Breast epithelium (tissue), 4 donors: ENCODE measurements around the gene EEF1G. TPM values are rescaled to one million over a fixed set of nuclear protein-coding genes. Genes with fewer than 3 reads are reported as not detected.
"Not testable (repeated sequence)": the region's sequence is repeated elsewhere in the genome, so short reads cannot be mapped to it uniquely, and the experiment has no call there.

ENCODE experiments used
- DNase-seq, 2 donors: peaks; one replicate each; pipeline ENCODE4 v3.0.0-alpha.2; 2019; ENCODE audit warnings: low spot score in 2 of 2
- H3K27ac ChIP-seq, 2 donors: fragments of 200-600 bp; sonication (generic) in 1 of 2; one replicate each; pipeline ENCODE4 v1.5.1; 2016 to 2019; ENCODE audit warnings: mild to moderate bottlenecking in 1 of 2
- H3K27me3 ChIP-seq, 2 donors: fragments of 200-600 bp; sonication (generic) in 1 of 2; one replicate each; pipeline versions ENCODE4 v1.5.1 to v1.6.0; 2017 to 2019; ENCODE audit warnings: control low read depth in 1 of 2, mild to moderate bottlenecking in 1 of 2
- H3K36me3 ChIP-seq: fragments of 200-600 bp; one replicate; pipeline ENCODE4 v1.5.1; 2019
- H3K4me1 ChIP-seq, 2 donors: fragments of 200-600 bp; sonication (generic); one replicate each; pipeline ENCODE4 v1.5.1; 2016 to 2019; ENCODE audit warnings: control low read depth in 1 of 2
- H3K4me3 ChIP-seq, 3 donors: fragments of 200-600 bp; sonication (generic); 1 replicate in 2 of 3; 2 replicates in 1 of 3; pipeline ENCODE4 v1.5.1; 2016 to 2019; ENCODE audit warnings: mild to moderate bottlenecking in 3 of 3, moderate library complexity in 2 of 3
- H3K9me3 ChIP-seq, 2 donors: fragments of 200-600 bp; sonication (generic) in 1 of 2; one replicate each; pipeline ENCODE4 v1.5.1; 2016 to 2019; ENCODE audit warnings: control low read depth in 1 of 2
- POLR2A ChIP-seq: fragments of 450-650 bp; IDR thresholded peaks from one replicate; pipeline ENCODE4 v1.6.1; 2016; ENCODE audit warnings: antibody characterized with exemption, mild to moderate bottlenecking, moderate library complexity
- POLR2AphosphoS5 ChIP-seq, 3 donors: sonication (generic); formaldehyde crosslinking; IDR thresholded peaks; one replicate each; pipeline ENCODE4 v1.6.1; 2017; ENCODE audit warnings: antibody characterized with exemption in 3 of 3
- intact Hi-C: fragments of 100-400 bp; cut with DNase I; formaldehyde crosslinking; loops from one replicate; pipeline ENCODE4 v1.15.1; 2023; ENCODE audit warnings: low total_unique reads
- total RNA-seq, 3 donors: library from RNA; depleted of rRNA; stranded (reverse); fragments of >200 nt; gene quantifications; one replicate each; pipeline ENCODE4 v1.1.0, GENCODE V29; 2016
- TF ChIP-seq, protein P1 (sequence below), 3 donors: fragments of 450-650 bp; IDR thresholded peaks; one replicate each; pipeline ENCODE4 v1.5.1; 2016 to 2017; ENCODE audit warnings: antibody characterized with exemption in 3 of 3, mild to moderate bottlenecking in 3 of 3, moderate library complexity in 3 of 3

EEF1G gene
- total RNA-seq, 3 donors from 2014 or later = 1,312 to 1,961 (median 1,794) TPM

DNA sequence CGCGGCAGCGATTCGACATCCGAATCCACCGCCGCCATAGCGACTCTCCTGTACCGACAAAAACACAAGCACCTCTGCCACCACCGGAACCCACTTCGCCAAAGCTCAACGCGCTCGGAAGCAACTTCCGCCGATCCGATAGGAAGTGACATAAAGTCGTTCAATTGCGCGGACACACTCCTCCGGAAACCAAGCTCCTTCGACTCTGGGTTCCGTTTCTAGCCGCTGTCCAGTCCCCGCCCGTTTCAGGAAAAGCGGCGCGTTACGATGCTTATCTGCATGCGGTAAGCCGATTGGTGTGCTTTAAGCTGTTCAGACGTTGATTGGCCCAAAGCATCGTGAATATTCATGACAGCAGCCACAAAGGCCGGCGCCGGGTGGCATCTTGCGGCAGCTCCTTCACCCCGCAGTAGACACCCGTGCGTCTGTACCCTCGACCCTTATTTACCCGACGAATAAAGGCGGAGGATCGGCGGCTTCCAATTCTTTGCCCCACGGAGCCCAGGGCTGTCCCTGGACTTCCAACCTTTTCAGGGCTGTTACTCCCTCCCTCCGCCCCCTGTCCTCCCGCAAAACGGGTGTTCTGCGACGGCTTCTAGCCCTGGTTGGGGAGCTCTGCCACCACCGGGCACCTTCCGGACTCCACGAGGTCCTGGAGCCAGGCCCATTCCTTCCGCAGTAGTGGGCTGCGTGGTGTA, 17.9 kb upstream of the EEF1G start, which contains the start of gene TUT1:
TSS of gene TUT1 (minus strand) at position 76 of the 698 bp plus-strand sequence. CDS start at position 38, 38 bp downstream.
- Histone ChIP-seq H3K4me1 (peaks cover 0 to 20% of the 10 kb centered on the region in 2 donors), H3K9me3 (no peaks in the 10 kb centered on the region), H3K36me3 (peaks cover 9% of the 10 kb centered on the region), H3K4me3 (peak within 1 kb of the TSS; percentile 78 to 86 (median 80)), H3K27me3 (no peaks in the 10 kb centered on the region), H3K27ac (peak within 1 kb of the TSS; percentile 97 to 98)
- TF ChIP-seq, protein P1, sequence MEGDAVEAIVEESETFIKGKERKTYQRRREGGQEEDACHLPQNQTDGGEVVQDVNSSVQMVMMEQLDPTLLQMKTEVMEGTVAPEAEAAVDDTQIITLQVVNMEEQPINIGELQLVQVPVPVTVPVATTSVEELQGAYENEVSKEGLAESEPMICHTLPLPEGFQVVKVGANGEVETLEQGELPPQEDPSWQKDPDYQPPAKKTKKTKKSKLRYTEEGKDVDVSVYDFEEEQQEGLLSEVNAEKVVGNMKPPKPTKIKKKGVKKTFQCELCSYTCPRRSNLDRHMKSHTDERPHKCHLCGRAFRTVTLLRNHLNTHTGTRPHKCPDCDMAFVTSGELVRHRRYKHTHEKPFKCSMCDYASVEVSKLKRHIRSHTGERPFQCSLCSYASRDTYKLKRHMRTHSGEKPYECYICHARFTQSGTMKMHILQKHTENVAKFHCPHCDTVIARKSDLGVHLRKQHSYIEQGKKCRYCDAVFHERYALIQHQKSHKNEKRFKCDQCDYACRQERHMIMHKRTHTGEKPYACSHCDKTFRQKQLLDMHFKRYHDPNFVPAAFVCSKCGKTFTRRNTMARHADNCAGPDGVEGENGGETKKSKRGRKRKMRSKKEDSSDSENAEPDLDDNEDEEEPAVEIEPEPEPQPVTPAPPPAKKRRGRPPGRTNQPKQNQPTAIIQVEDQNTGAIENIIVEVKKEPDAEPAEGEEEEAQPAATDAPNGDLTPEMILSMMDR (IDR thresholded peaks at IDR 0.05) = peak in 1 of 3 donors; percentile 10
- TF ChIP-seq POLR2A (peak; percentile 75), POLR2AphosphoS5 (IDR thresholded peaks at IDR 0.05) (peak; percentile 95 to 99 (median 99))
- DNase-seq = peak; percentile 97 to 99
- intact Hi-C loops = no loop called here

DNA sequence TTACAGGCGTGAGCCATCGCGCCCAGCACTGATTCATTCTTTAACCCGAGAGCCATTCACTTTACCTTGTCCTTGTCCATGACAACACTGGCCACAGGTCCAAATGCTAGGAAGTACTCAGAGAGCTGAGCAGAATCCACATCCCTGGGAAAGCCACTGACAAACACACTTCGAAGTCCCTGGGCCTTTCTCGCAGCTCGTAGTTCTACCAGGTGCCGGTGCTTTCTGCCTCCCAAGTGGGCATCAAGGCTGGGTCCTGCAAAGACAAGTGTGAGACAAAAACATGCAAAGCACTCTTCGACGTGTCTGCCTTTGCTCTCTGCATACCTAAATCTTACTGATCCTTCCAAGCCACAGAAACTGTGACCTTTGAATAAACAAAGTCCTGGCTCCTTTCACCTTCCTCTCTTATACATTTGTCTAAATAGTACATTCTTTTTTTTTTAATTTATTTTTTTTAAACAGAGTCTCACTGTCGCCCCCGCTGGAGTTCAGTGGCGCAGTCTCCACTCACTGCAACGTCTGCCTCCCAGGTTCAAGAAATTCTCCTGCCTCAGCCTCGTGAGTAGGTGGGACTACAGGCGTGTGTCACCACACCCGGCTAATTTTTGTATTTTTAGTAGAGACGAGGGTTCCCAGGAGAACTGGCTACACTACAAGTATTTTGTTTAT, 15.4 kb upstream of the EEF1G start:
- H3K27me3 ChIP-seq = no peaks in the 10 kb centered on the region
- H3K4me1 ChIP-seq = peaks cover 0 to 20% of the 10 kb centered on the region in 2 donors
- TF ChIP-seq POLR2AphosphoS5 (IDR thresholded peaks at IDR 0.05) (no peak), POLR2A (no peak)
- TF ChIP-seq, protein P1 (IDR thresholded peaks at IDR 0.05) = no peak
- no peak for DNase-seq
- intact Hi-C loops = no loop called here
- H3K4me3 ChIP-seq = no peak overlapping the region
- H3K27ac ChIP-seq = no peak overlapping the region
- no peaks in the 10 kb centered on the region for H3K9me3 ChIP-seq
- peaks cover 4% of the 10 kb centered on the region for H3K36me3 ChIP-seq

DNA sequence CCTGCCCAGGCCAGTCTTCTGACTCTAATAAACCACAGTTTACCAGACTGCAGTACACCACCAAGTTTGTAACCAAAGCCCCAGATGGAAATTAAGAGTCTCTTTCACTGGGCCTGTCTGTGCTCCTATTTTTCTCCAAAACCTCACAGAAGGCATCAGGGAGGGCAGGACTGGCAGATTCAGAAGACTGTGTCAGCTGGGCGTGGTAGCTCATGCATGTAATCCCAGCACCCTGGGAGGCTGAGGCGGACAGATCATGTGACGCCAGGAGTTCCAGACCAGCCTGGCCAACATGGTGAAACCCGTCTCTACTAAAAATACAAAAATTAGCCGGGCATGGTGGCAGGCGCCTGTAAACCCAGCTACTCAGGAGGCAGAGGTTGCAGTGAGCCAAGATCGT, 11.7 kb upstream of the EEF1G start:
- H3K9me3 ChIP-seq, intact Hi-C loops, H3K27me3 ChIP-seq, DNase-seq, H3K4me3 ChIP-seq, H3K4me1 ChIP-seq, H3K36me3 ChIP-seq, H3K27ac ChIP-seq: not testable (repeated sequence)

DNA sequence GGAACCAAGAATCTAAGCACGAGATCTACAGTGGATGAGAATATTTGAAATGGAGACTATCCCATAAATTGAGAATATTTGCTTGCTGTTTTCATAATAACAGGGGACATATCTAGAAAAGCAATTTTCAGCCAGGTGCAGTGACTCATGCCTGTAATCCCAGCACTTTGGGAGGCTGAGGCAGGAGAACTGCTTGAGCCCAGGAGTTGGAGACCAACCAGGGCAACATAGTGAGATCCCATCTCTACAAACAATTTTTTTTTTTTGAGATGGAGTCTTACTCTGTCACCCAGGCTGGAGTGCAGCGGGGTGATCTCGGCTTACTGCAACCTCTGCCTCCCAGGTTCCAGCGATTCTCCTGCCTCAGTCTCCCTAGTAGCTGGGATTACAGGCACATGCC, 8.0 kb upstream of the EEF1G start:
- intact Hi-C loops, H3K36me3 ChIP-seq, H3K9me3 ChIP-seq, H3K27ac ChIP-seq, H3K4me1 ChIP-seq, DNase-seq, H3K4me3 ChIP-seq, H3K27me3 ChIP-seq: not testable (repeated sequence)

DNA sequence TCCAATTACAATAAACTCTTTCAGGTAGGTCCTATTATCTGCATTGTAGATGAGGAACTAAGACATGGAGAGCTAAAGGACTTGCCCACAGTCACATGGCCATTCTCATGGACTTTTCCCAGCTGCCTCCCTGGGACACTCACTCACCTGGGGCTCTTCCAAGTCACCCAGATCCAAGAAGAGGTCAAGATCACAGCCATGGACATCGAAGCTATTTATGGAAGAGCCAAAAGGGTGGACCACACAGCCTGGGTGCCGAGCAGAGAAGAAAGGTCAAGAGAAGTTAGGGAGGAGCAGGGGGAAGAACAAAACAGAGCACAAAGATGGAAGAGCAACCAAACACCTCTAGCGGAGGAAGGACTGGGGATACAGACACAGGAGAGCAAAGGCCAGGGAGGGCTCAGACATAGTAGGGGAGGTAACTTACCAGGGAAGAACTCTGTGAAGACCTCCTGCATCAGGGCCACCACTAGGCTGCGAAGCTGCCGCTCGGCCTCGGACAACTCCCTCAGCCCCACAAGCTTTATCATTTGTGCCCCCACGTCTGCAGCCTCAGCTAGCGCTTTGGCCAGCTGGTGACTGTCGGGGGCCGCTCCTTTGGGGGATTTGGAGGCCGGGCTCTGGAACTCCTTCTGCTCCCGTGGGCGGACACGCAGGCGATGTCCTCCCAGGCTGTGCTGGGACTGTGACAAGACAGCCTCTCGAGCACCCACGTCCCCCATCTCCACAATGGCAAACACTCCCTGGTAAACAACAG, 7.4 kb upstream of the EEF1G start:
- no peaks in the 10 kb centered on the region for H3K36me3 ChIP-seq
- H3K9me3 ChIP-seq = no peaks in the 10 kb centered on the region
- H3K4me3 ChIP-seq = no peak overlapping the region
- no peak for DNase-seq
- intact Hi-C loops = no loop called here
- TF ChIP-seq, protein P1 (IDR thresholded peaks at IDR 0.05) = no peak
- TF ChIP-seq POLR2A = no peak
- no peak for TF ChIP-seq POLR2AphosphoS5 (IDR thresholded peaks at IDR 0.05)
- H3K4me1 ChIP-seq = no peaks in the 10 kb centered on the region
- H3K27ac ChIP-seq = no peak overlapping the region
- H3K27me3 ChIP-seq = no peaks in the 10 kb centered on the region

DNA sequence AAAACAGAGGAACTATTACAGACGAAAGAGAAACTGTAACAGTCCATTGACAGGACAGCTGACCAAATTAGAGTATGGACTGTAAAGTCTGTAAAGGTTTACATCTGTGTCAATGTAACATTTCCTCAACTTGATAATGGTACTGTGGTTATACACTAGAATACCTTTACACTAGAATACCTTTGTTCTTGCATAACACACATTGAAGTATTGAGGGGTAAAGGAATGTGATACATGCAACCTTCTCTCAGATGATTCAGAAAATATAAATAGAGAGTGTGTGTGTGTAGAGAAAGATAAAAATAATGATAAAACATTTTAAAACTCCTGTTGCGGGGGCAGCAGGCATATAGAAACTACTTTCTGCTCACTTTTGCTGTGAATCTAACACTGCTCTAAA, 5.6 kb upstream of the EEF1G start:
- Histone ChIP-seq H3K36me3 (no peaks in the 10 kb centered on the region), H3K27ac (no peak overlapping the region), H3K9me3 (no peaks in the 10 kb centered on the region), H3K27me3 (no peaks in the 10 kb centered on the region), H3K4me3 (no peak overlapping the region), H3K4me1 (peaks cover 0 to 9% of the 10 kb centered on the region in 2 donors)
- no peak for DNase-seq
- TF ChIP-seq POLR2AphosphoS5 (IDR thresholded peaks at IDR 0.05) = no peak
- TF ChIP-seq POLR2A = no peak
- TF ChIP-seq, protein P1 (IDR thresholded peaks at IDR 0.05) = no peak
- intact Hi-C loops = no loop called here
